Activated gamma-delta T cell (primary cell): ENCODE measurements around the gene ZFHX3.

ENCODE experiments used
- DNase-seq: peaks from one replicate; lab custom pipeline; 2025; lab: John Stamatoyannopoulos, UW

ZFHX3 gene

DNA sequence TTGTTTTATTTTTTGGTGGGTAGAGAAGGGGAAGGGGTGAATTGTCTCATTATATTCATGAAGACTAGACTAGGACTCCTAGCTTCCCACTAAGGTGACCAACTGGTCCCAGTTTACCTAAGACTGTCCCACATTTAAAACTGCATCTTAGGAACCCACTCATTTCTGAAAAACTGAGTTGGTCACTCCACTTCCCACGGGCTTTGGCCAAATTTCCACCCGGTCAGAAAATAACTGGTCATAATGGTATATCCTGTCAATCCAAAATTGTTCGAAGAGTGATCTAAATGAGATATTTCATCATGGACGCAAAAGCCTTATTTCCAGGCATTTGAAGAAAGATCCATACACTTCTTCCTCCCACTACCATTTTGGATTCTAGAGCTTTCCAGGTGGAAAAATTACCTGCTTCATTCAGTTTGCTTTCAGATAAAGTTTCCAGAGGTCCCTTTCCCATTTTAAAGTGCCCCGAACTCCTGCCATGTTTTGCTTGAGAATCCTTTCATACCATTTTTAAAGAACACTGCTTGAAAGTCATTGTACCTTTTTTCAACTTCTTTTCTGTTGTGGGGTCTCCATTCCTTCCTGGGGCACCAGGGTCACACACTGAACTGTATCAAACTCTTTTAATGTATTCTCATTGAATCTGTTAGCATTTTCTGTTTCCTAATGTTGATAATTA, 21.8 kb upstream of the ZFHX3 start:
- no peak for DNase-seq

DNA sequence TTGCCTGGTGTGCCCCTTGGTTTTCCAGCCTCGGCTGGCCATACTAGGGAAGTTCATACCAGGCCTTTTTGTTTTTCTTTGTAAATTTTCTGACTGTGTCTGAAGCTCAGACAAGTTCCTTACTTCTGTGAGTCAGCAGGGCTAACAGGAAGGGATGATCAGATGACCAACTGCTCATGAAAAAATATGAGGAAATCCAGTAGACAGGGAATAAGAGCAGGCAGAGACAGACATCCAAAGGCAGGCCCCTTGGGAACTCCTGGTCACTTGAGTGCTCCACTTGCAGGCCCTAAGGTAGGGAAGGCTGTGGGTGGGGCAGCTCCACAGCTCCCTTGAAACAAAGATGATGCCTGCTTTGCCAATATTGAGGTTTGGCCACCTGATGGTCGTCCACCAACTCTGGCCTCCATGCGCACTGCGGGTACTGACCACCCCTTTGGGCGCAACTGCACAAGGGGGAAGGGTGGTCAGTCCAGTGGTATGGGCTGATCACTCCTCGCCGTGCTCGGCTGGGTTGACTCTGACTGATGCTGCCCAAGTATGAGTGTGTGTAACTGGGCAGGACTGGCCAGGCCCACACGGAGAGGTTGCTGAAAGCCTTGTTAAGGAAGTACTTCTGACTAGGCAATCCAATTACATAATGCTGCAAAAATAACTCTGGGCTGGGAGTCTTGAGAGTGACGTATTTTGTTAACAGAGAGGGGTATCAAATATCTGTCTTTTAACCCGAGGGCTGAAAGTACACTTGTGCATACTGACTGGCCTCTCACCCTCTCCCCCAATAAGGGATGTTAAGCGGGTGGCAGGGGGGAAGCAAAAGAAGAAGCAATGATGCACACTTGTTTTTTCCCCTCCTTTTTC, 20.8 kb upstream of the ZFHX3 start:
- no peak for DNase-seq

DNA sequence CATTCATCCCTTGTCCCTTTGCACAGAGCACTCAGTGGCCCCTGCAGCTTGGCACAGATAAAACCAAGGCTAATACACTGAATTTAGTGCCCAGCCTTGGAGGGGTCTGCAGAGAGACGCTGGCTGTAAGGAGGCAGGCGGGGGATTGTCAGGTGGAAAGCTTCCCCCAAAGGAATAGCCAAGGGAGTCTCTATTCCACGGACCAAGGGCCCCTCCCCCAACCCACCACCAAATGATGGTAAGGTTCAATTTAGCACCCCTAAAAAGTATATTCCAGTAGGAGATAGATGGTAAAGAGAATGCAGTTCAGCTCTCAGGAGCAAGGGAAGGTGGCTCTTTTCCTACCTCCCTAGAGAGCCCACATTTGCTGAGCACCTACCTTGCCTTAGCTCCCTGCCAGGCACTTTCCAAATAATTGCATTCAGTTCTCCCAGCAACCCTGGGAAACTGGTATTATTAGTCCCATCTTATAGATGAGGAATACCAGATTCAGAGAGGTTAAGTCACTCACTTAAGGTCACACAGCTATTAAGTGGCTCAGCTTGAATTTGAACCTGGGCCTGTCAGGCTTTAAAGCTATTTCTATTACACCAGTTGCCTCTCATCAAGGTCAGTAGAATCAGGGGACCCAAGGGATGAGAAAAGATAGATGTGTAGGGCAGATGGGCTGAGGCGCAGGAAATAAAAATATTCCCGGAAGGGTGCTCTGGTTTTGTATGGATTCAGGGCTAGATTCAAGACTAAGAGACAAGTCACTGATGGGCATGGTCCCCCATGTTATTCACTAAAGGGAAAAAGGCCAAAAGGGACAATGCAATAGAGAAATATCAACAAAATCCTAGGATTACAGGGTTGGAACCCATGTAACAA, 20.0 kb upstream of the ZFHX3 start:
- no peak for DNase-seq

DNA sequence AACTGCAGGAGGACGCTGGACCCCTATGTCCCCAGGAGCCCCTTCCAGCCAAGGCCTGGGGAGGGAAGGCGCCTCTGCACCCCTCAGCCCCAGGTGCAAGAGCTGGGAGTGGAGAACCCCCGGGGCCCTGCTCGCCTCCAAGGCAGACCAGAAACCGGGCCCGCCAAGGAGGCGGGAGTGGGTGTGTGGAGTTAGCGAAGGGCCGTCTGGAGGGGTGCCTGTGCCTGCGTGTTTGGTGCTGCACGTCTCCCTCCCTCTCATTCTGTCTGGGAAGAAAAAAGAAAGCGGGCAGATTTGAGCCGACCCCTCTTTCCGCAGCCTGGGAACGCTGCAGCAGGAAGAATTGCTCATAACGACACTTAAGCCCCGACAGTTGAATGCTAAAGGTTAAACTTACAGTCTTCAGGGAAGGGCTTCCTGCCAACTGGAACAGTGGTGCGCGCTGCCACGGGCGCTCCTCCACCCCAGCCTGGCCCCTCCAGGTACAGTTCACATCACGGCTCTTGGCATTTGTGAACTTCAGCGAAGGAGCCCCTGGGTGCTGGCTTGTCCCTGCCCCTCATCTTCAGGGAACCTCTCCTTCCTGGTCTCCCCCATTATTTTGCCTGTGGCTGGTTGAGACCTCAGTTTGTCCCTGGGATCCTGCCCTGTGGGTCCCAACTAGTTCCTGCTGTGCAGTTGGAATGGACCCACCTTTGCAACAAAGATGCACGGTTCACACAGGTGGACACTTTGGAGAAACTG, 19.2 kb upstream of the ZFHX3 start:
- no peak for DNase-seq

DNA sequence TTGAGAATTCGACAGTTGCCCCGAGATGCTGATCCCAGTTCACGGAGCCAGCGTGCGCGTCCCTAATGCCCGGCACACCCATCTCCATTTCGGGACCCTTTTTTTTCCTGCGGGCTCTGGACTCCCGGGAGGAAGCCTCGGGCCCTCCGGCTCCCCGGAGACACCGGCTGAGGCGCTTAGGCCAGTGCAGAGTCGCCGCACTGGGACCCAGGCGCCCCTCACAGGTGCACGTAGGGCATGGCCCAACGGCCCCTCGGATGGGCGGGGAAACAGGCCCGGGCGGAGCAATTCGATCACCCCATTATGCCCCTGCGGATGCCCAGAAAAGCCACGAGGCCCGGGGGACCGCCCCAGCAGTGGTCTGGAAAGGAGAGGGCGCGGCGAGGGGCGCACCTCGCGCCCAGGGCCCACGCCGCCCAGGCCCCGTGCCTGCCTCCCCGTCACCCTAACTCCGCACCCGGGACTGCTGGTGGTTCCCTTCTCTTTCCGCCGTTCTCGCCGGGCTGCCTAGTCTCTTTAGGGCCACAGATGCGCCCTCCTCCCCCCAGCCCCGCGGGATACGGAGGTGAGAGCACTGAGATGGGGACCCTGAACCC, 18.5 kb upstream of the ZFHX3 start:
- DNase-seq: no peak

DNA sequence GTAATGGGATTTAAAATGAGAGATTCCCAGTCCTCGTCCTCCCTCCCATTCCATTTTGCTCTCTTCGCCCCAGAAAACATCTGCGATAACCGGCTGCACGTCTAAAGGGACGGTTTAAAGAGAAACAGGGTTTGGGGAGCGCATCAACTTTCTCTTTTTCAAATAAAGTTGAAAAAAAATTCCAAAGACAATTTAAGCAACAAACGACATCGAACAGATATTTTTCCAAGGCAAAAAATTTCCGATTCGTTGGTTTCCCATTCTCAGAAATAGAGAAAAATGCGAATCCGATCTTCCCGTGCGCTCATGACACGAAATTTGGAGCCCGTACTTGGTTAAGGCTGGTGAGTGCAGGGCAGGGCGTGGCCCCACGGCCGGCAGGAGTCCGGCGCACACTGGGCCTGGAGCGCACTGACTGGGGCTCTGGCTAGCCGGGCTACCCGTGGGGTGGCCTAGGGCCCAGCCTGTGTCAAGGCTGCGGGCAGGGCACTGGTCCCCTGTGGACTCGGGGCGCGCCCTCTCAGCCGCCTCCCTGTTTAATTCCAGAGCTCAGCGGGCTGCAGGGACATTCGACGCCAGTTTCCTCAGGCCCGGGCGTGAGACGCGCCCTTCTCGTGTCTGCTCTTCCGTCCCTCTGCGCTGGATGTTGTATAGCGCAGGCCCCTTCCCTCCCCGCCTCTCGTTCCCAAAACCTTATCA, 17.9 kb upstream of the ZFHX3 start:
- no peak for DNase-seq

DNA sequence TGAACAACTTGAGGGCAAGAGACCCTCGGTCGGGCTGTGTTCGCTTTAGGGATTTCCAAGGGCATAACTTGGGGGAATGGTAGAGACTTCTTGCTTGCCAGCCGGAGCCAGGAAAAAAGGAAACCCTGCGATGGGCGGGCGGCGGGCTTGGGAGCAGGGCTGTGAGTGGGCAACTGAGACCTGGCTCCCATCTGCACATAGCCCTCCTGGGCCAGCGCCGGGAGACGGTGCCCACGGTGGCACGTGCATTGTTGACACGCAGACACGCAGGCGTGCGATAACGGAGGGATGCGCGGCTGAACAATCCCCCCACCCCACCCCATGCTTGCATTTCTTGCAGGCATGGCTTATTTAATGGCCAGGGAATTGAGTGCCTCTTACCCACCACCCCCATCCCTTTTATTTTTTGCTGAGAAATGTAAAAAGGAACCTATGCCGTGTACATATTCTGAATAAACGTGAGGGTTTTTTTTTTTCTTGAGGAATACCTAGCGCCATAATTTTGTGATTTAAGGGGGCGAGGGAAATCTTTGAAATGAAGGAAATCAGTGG, 17.1 kb upstream of the ZFHX3 start:
- DNase-seq: no peak

DNA sequence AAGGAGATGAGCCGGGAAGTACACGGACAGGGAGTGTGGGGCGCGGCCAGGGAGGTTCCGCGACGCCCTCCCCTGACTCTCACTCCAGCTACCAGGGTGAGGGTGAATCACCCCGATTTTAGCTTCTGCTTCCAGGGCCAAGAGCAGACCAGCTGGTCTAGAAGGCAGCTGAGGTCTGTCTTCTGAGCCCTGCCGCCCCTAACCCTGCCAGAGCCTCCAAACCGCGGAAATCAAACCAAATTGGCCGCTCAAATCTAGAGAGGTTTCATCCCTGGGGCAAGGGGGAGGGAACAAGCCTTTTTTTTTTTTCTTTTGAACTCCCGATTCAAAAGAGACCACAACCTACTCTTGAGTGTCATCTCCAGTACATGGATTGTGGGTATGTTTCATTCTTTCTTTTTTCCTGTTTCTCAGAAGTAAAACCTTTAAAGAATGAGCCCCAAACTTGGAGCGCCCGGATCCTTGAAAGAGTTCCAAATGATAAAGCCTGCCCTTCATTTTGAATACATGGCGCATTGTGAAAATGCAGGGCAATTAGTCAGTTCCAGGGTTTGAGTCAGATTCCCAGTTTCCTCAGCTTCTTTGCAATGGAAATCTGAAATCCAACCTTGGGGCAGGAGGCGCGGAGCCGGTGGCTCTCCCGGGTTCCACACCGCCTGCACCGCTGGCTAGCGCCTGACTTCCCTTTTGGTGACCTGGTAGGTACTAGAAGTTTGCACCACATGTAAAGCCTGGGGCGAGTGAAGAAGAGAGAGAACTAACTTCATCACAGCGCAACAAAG, 16.5 kb upstream of the ZFHX3 start:
- DNase-seq: no peak

DNA sequence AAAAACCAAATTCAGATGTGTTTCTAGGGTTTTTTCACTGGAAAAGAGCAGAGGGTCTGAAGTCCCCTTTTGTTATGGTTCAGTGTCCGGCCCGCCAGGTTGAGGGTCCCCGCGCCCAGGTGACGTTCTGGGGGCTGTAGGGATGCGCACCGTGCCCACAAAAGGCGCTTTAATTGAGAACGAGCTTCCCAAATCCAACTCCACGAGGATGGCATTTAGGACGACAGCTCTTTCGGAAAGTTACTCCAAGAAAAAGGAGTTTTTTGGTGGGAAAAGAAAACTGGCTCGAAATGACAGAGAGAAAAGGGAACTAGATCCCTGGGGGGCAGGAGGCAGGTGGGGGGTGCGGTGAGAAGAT, 15.9 kb upstream of the ZFHX3 start:
- DNase-seq: no peak

DNA sequence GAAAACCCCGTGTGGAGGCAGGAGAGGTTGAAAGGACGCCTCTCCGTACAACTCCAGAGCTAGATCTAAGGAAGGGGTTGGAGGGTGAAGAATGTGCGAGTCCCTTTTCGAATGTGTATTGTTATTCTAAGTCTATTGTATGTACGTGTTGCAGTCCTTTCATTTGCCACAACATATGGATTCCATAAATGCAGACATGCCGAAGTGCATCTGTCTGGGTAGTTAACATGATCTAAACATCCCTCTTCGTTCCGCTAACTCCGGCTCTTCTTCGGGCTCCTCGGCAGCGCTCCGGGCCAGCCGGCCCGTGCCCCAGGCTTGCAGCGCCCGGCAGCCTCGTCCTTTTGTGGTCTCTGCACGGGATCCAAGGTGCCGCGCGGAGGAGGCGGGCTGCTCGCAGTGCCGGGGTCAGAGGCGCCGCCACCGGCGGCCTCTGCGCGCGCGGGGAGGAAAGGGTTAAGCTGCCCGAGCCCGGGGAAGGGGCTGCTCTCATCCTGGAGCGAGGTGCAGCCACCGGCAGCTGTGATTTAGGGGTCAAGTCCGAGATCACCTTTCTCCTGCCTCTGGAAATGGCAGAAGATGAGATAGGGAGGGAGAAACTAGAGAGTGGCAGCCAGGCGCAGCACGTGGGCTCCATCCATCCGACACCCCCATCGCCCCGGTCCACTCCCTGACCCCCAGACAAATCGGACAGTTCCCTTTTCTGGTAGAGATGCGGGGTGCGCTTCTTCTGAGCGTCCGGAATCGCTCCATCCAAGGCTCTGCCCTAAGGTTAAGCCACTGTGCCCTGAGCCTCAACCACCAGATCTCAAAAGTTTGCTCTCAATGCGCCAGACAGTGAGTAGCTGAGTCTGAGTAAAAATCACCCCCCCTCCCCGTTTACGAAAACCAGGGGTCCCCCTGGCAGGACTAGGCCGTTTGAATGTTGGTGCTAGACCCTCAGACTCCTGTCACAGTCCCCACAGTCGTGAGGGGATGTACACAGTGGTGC, 15.1 kb upstream of the ZFHX3 start:
- no peak for DNase-seq

DNA sequence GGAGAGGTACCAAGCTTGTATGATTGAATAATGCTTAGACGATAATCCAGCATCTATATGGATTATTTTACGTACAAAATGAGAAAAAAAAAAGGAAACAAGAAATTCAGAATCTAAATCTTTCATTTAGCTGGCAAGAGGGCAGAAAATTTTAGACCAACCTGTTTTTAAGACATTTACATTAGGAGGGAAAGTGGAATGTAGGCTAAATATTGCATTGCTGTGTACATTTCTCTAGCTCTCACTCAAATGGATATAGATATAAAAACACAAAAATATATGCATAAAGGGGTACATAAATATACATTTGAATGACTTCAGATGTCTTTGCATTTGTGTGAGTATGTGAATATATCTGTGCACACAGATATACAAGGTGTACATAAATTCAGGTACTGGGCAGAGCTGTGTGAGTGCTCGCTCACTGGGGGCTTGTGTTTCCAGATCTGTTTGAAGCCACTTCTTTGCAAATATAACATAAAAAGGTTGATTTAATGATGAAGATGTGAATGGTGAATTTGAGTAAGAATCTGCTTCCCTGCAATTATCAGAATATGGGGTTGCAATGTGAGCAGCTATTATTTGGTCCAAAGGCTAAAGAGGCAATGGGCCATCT, 14.2 kb upstream of the ZFHX3 start:
- DNase-seq: no peak

DNA sequence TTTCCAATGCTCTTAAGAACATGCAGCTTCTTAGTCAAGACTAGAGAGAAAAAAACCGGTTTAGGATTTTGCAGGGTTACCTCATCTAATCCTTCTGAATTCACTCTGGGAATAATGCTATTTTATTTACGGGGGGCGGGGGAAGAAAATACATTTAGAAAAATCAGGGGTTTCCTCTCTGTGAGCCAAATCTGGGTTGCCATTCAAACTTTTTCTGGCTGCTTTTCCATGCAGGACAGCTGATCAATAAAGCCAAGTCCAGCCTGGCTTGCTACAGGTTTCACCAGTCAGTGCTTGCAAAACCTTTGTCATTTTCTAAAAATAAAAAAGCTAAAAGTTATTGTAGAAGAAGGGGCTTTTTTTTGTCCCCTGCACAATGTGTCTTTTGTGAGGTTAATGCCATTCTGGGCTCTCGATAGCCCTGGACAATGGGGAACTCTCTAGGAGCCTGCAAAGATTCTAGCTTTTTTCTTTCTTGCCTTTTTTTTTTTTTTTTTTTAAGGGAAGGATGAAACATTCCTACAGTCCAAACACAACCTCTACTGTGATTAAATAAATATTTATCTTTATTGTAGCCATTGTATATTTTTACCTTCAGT, 13.1 kb upstream of the ZFHX3 start:
- DNase-seq: no peak

DNA sequence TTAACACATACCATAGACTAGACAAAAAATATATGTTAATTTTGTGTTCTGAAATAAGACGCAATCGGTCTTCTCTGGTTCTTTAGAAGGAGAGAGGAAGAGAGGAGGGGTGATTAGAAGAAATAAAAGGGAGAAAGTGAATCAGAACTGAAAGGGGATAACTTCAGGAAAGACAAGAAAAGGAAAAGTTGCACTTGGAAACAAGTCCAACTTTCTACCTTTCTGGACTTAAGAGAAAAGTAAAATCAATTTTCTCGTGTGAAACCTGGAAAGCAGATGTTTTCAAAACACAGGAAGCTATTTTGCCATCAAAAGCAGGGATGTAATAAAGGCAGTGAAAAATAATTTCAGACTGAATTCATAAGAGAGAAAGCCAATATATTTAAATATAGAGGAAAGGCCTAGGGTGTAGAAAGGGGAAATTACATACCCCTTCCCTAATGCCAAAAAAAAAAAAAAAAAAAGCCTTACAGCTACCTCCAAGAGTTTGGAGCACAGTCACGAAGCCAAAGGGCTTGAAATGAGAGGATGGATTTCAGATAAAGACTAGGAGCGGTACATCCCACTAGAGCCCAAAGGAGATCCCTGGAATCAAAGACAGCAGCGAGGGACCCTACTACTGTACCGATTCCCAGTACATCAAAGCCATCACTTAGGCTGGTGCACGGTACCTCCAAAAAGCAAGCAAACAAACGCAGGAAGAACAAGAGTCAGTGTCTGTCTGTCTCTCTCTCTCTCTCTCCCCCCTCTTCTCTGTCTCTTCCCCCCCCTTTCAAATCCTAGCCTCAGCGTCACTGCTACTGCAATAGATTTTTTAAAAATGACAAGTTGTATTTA, 12.1 kb upstream of the ZFHX3 start:
- DNase-seq: no peak

DNA sequence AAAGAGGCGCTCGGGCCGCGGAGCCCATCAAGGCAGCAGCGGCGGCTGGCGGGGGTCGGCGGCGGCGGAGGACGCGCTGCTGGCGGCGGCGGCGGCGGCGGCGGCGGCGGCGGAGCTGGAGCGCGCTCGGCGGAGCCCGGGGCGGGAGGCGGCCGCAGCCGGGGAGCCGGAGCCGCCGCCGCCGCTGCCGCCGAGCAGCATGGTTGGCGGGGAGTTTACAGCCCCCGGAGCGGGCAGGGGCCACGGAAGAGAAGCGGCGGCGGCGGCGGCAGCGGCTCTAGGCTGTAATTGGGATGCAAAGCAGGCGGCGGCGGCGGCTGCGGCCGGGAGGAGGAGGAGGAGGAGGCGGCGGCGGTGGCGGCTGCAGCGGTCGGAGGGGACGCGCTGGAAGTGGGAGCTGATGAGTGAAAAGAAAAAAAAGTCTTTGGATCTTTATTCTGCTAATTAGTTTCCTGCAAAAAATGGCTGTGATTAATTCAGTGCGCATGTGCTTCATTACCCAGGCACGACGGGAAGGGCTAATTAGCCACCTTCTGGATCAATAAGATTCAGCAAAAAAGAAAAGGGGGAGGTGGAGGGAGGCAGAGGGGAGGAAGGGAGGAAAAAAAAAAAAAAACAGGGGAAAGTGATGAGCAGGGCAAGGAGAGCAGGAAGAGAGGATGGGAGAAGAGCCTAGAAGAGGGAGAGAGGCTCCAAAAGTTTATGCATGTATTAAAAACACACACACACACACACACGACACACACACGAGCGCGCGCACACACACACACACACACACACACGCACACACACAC, 10.9 kb upstream of the ZFHX3 start:
- DNase-seq: no peak

DNA sequence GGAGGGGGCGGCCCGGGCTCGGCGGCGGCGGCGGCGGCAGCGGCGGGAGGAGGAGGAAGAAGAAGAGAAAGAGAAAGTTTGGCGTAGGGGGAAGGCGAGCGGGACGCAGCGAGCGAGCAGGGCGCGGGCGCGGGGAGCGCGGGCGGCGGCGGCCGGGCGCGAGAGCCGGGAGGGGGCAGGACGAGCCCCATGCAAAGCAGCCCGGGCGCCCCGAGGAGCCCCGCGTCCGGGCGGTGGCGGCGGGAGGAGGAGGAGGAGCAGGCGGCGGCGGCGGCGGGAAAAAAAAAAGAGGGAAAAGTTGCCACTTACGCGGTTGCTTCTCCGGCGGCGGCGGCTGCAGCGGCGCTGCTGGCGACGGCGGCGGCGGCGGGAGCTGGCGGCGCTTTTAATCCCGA, 10.3 kb upstream of the ZFHX3 start:
- DNase-seq: no peak
